DND-41 (cell line): Measurements from ENCODE around the gene COL4A2.

ENCODE experiments used
- EZH2 ChIP-seq: IDR thresholded peaks from 3 replicates; pipeline ENCODE4 v1.6.1; 2012; ENCODE audit warnings: borderline replicate concordance, low read depth, mild to moderate bottlenecking, moderate library complexity, low read length, inconsistent platforms; ENCODE audit not compliant: severe bottlenecking
- TF ChIP-seq, protein P1 (sequence below): IDR thresholded peaks from 2 replicates; pipeline ENCODE4 v1.5.1; 2012; ENCODE audit warnings: borderline replicate concordance, low read length, moderate library complexity, mild to moderate bottlenecking; ENCODE audit not compliant: poor library complexity, severe bottlenecking; ENCODE audit errors: extremely low read depth

DNA sequence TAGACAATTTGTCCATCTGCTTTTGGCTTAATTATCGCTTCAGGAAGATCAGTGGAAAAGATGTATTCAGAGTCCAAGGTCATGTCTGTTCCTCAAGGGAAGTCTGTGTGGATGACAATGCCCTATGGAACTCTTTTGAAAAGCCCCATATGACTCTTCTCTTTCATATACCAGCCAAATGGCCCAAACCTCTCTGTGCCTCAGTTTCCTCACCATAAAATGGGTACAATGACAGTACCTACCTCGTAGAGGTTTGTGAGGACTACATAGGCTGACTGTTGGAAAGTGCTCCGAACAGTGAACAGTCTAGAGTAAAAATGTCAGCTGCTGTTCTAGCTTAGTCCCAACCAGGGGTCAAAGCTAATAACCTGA, 104.6 kb downstream of the COL4A2 start:
- TF ChIP-seq, protein P1, sequence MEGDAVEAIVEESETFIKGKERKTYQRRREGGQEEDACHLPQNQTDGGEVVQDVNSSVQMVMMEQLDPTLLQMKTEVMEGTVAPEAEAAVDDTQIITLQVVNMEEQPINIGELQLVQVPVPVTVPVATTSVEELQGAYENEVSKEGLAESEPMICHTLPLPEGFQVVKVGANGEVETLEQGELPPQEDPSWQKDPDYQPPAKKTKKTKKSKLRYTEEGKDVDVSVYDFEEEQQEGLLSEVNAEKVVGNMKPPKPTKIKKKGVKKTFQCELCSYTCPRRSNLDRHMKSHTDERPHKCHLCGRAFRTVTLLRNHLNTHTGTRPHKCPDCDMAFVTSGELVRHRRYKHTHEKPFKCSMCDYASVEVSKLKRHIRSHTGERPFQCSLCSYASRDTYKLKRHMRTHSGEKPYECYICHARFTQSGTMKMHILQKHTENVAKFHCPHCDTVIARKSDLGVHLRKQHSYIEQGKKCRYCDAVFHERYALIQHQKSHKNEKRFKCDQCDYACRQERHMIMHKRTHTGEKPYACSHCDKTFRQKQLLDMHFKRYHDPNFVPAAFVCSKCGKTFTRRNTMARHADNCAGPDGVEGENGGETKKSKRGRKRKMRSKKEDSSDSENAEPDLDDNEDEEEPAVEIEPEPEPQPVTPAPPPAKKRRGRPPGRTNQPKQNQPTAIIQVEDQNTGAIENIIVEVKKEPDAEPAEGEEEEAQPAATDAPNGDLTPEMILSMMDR = no peak
- TF ChIP-seq EZH2 = no peak
